Lower lobe of right lung (tissue), 2 donors: ENCODE results near the gene USP26. TPM values are rescaled to one million over a fixed set of nuclear protein-coding genes. Genes with fewer than 3 reads are reported as not detected.
"Not testable (repeated sequence)": the region's sequence is repeated elsewhere in the genome, so short reads cannot be mapped to it uniquely, and the experiment has no call there.

ENCODE experiments used
- ATAC-seq, 2 donors: fragments of 200-7000 bp; cut with Tn5 transposase; one replicate each; pipeline ENCODE4 v1.9.1; 2020 to 2022; ENCODE audit warnings: mild to moderate bottlenecking in 2 of 2, moderate library complexity in 2 of 2
- DNase-seq: peaks from one replicate; pipeline ENCODE4 v3.0.0-alpha.2; 2020
- H3K27ac ChIP-seq: fragments of 200-600 bp; one replicate; pipeline ENCODE4 v1.8.0; 2022
- H3K27me3 ChIP-seq: fragments of 200-600 bp; one replicate; pipeline ENCODE4 v1.8.0; 2022; ENCODE audit warnings: low read depth
- H3K36me3 ChIP-seq: fragments of 200-600 bp; one replicate; pipeline ENCODE4 v1.8.0; 2022; ENCODE audit warnings: mild to moderate bottlenecking
- H3K4me1 ChIP-seq: fragments of 200-600 bp; one replicate; pipeline ENCODE4 v1.8.0; 2022
- H3K4me3 ChIP-seq: fragments of 200-600 bp; one replicate; pipeline ENCODE4 v1.8.0; 2022; ENCODE audit warnings: mild to moderate bottlenecking
- H3K9me3 ChIP-seq: fragments of 200-600 bp; one replicate; pipeline ENCODE4 v1.8.0; 2022
- intact Hi-C: fragments of 100-400 bp; cut with DNase I; formaldehyde crosslinking; loops from one replicate; pipeline ENCODE4 v1.11.0; 2022
- total RNA-seq: library from RNA; stranded (reverse); fragmentation: NEBNext Ultra II Directional; extraction: Animal tissue kit (Norgen Biotek cat#: 25700); gene quantifications from one replicate; pipeline ENCODE4 v1.2.1, GENCODE V29; 2021
- TF ChIP-seq, protein P1 (sequence below): fragments of 200-600 bp; IDR thresholded peaks from one replicate; pipeline ENCODE4 v1.8.0; 2022; ENCODE audit warnings: antibody characterized with exemption, mild to moderate bottlenecking
- donor health status: DM: no; HTN: yes; CAD: no; lungs with severe emphysema.

Gene USP26
- total RNA-seq, 1 donor from 2014 or later, result not detected

DNA sequence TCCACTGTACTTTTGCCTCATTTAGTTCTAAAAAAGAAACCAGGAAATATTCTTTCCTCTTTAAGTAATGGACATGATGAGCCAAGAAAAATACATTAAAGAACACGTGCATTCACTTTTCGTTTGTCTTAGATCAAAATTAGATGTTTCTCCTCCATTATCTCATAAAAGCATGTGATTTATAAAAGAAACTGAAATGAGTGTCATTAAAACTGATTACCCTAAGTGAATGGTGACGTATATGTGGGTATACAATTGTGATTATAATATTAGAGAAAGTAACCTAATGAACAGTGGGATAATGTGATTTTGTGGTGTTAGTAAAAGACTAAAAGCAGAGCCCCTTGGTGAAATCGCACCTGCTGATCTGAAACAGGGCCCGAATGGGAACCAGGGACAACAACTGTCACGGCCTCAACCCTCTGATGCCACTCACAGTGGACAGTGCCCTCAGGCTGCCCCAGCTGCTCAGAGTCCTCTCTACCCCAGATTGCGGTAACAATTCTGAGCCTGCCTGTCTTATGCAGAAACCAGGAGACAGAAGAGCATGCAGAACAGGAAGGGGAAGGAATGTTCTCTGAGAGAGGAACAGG lies 112.8 kb downstream of the USP26 start:
- no peaks in the 10 kb centered on the region for H3K27me3 ChIP-seq
- H3K4me3 ChIP-seq, result no peak overlapping the region
- TF ChIP-seq, protein P1, sequence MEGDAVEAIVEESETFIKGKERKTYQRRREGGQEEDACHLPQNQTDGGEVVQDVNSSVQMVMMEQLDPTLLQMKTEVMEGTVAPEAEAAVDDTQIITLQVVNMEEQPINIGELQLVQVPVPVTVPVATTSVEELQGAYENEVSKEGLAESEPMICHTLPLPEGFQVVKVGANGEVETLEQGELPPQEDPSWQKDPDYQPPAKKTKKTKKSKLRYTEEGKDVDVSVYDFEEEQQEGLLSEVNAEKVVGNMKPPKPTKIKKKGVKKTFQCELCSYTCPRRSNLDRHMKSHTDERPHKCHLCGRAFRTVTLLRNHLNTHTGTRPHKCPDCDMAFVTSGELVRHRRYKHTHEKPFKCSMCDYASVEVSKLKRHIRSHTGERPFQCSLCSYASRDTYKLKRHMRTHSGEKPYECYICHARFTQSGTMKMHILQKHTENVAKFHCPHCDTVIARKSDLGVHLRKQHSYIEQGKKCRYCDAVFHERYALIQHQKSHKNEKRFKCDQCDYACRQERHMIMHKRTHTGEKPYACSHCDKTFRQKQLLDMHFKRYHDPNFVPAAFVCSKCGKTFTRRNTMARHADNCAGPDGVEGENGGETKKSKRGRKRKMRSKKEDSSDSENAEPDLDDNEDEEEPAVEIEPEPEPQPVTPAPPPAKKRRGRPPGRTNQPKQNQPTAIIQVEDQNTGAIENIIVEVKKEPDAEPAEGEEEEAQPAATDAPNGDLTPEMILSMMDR, result no peak
- no peaks in the 10 kb centered on the region for H3K4me1 ChIP-seq
- H3K27ac ChIP-seq, result no peak overlapping the region
- H3K36me3 ChIP-seq, result no peaks in the 10 kb centered on the region
- no peaks in the 10 kb centered on the region for H3K9me3 ChIP-seq
- no peak for DNase-seq
- intact Hi-C loops, result no loop called here
- no peak for ATAC-seq

DNA sequence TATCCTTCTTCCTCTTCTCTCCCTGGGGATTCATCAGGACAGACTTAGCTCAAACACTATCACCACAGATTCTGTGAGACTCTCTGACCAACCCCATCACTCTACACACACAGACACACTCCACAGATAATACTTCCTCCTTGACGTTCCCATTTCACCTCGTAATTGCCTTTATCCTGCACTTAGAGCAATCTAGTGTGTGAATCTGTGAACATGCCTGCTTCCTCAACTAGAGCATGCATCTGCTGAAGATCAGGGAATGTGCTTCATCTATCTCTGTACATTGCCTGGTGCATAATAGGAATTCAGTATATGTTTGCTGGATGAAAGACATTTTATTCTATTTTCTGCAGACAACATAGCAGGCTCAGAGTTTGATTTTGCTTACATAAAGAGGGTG lies 113.4 kb downstream of the USP26 start:
- TF ChIP-seq, protein P1, result no peak
- DNase-seq, result no peak
- Histone ChIP-seq H3K27me3 (no peaks in the 10 kb centered on the region), H3K4me3 (no peak overlapping the region), H3K36me3 (no peaks in the 10 kb centered on the region), H3K4me1 (no peaks in the 10 kb centered on the region), H3K27ac (no peak overlapping the region), H3K9me3 (no peaks in the 10 kb centered on the region)
- ATAC-seq, result no peak
- intact Hi-C loops, result no loop called here

DNA sequence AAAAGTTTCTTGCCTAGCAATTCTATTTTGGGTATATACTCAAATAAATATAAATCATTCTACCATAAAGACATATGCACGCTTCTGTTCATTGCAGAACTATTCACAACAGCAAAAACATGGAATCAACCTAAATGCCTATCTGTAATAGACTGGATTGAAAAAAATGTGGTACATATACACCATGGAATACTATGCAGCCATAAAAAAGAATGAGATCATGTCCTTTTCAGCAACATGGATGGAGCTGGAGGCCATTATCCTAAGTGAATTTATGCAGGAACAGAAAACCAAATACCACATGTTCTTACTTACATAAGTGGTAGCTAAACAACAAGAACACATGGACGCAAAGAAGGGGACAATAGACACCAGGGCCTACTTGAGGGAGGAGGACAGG lies 116.9 kb downstream of the USP26 start:
- DNase-seq, H3K36me3 ChIP-seq, intact Hi-C loops, H3K27me3 ChIP-seq, H3K9me3 ChIP-seq, H3K4me1 ChIP-seq, H3K27ac ChIP-seq, H3K4me3 ChIP-seq, ATAC-seq: not testable (repeated sequence)

Other genes starting within 250 kb of the USP26 start
- gene HS6ST2, start 138.5 kb downstream of the USP26 start, total RNA-seq, result 0.92 TPM
- not detected for gene TFDP3, start 121.2 kb upstream of the USP26 start, total RNA-seq